GM18507 (cell line): ENCODE results near the gene SPARCL1.
"Not testable (repeated sequence)": the region's sequence is repeated elsewhere in the genome, so short reads cannot be mapped to it uniquely, and the experiment has no call there.

Experiments
- DNase-seq: peaks from one replicate; pipeline ENCODE4 v3.0.0; 2011; ENCODE audit warnings: low read depth; ENCODE audit not compliant: insufficient read length; ENCODE audit errors: extremely low spot score
- FAIRE-seq: peaks from 2 replicates; lab custom pipeline; 2011; peaks lifted over from hg19 to GRCh38; lab: Jason Lieb, UNC

SPARCL1 gene

DNA sequence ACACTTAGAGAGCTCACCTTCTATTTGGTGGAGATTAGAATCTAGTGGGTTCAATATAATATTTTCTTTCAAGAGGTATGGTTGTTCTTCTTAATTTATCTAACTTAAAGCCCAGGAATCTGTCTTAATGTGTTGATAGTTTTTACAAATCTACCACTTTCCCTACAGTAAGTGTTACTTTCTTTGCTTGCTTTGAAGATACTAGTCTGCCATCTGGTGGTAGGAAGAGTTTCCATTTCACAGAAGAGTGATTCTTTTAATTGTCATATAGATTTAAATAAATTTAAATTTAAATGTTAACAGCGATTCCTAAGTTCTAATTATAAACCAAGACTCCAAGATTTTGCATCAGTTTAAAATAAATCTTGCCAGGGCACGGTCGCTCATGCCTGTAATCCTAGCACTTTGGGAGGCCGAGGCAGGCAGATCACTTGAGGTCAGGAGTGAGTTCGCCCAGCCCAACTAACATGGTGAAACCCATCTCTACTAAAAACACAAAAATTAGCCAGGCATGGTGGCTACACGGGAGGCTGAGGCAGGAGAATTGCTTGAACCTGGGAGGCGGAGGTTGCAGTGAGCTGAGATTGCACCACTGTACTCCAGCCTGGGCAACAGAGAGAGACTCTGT is 63.3 kb downstream of the SPARCL1 start:
- DNase-seq = peak; percentile 5
- no peak for FAIRE-seq

DNA sequence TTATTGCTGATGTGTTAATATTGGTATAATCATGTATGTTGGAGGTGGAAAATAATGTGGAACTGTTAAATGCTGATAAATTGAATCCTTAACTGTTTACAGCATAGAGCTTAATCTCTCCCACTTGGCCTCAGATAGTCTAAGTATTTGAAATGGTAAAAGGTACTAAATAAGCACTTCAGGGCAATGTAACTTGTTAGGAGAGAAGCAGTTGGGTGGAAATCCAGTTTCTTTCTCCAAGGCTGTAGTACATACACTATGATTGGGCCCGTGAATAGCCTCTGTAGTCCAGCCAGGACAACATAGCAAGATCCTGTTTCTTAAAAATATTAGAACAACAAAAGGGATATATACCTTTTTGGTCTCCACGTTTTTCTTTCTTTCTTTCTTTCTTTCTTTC is 67.1 kb downstream of the SPARCL1 start:
- FAIRE-seq = no peak
- no peak for DNase-seq

DNA sequence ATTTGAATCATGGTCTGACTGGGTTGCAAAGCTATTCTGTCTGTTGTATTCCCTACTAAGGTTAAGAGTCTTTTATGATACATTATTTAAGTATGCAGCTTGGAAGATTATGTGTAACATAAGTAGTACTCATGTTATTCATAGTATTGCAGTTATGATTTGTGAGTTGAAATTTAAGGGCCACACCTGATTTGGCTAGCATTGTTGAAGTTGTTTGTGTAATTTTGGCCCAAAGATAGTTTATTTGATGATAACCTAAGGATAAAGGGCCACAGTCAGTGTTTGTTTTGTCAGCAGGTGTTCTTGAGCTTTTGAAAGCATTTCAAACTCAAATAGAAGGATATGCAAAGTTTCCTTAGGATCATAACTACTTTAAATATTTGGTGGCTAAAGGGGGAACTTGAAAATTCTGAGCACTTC is 67.9 kb downstream of the SPARCL1 start:
- FAIRE-seq (no peak), DNase-seq (no peak)

DNA sequence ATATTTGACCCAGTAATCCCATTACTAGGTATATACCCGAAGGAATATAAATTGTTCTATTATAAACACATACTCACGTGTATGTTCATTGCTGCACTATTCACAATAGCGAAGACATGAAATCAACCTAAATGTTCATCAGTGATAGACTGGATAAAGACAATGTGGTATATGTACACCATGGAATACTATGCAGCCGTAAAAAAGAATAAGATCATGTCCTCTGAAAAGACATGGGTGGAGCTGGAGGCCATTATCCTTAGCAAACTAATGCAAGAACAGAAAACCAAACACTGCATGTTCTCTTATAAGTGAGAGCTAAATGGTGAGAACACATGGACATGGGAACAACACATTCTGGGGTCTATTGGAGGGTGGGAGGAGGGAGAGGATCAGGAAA is 70.3 kb downstream of the SPARCL1 start:
- FAIRE-seq (no peak), DNase-seq (no peak)

DNA sequence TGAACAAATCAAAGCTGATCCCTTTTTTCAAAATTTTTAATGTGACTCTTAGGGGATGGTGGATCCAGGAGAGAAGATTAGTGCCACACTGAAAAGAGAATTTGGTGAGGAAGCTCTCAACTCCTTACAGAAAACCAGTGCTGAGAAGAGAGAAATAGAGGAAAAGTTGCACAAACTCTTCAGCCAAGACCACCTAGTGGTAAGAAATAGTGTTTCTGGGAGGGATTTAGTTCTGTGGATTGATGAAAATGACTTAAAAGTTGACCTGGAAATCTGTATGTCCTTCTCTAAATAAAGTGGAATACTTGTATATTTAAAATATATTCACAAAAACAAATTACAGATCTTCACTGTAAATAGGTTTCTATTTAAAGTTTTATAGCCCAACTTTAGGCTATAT is 77.6 kb downstream of the SPARCL1 start:
- no peak for FAIRE-seq
- no peak for DNase-seq

DNA sequence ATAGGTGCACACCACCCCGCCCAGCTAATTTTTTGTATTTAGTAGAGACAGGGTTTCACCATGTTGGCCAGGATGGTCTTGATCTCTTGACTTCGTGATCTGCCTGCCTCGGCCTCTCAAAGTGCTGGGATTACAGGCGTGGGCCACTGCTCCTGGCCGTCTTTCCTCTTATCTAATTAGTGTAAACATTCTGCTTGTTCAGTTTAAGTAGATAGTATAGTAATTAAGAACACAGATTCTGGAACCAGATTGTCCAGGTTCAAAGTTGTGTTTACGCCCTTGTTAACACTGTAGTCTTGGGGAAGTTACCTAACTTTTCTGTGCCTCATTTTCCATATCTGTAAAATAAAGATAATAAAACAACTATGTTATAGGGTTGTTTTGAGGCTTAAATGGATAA is 82.8 kb downstream of the SPARCL1 start:
- not testable (repeated sequence) for DNase-seq, FAIRE-seq

DNA sequence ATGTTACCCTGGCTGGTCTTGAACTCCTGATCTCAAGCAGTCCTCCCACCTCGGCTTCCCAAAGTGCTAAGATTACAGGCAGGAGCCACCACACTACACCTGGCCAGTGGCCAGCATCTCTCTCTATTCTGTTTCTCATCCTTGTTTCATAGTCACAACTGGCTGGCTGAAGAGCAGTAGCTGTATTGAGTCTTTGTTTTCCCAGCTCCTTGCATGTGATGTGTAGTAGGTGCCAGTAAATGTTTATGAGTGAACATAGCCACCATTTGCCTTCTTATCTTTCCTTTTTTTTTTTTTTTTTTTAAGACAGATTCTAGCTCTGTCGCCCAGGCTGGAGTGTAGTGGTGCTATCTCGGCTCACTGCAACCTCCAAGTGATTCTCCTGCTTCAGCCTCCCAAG is 83.2 kb downstream of the SPARCL1 start:
- FAIRE-seq = no peak
- no peak for DNase-seq

DNA sequence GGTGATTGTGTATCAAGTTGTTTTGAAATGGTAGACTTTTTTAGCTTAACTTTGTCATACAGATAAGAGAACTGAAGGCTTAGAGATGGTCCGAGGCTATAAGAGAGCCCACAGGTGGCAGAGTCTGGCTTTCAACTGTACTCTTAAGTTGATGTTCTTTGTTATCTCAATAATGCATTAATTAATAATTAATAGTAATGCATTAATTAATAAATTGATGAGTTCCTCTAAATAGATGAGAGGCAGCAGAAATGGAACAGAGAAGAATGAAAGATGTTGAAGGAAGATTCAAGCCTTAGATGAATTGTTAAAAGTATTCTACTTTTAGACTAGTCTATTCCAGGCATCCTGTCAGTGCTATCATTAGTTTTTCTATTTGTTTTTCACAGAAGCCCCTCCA is 84.4 kb downstream of the SPARCL1 start:
- DNase-seq (no peak), FAIRE-seq (no peak)

DNA sequence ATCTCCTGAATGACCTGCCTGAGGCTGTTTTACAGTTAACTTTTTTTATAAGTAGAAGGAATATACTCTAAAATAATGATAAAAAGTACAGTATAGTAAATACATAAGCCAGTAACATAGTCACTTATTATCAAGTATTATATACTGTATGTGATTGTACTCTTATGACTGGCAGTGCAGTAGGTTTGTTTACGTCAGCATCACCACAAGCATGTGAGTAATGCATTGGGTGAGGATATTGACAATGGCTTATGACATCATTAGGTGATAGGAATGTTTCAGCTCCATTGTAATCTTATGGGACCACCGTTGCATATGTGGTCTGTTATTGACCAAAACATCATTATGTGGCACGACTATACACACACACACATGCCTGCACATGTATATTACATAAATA is 86.3 kb downstream of the SPARCL1 start:
- FAIRE-seq = no peak

DNA sequence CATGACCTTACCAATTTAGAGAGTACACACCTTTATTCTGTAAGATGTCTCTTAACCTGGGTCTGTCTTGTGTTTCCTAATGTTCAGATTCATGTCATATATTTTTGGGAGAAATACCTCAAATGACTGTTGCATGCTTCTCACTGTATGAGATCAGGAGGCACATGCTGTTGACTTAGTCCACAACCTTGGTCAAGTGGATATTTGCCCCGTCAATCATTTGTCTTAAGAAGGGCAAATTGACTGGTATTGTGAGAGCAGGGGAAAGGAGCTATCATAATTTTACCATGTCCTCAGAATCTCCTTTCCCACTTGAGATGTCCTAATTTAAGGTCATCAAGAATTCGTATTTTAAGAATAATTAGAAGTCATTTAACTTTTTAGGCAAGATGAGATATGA is 95.8 kb downstream of the SPARCL1 start:
- no peak for DNase-seq
- FAIRE-seq = no peak

More for the DNA sequence above, 86.3 kb downstream of the SPARCL1 start:
- DNase-seq = no peak

DNA sequence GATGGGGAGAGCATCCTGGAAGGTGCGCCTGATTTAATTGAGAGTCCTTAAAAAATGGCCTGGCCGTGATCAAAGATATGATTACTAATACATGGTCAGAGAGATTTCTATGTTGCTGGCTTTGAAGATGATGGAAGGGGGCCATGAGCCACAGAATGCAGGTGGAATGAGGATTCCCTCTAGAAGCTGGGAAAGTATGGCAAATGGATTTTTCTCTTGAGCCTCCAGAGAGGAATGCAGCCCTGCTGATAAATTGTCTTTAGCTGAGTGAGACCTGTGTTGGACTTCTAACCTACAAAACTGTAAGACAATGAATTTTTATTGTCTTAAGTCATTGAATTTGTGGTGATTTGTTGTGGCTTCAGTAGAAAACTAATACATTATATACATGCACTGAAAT is 99.1 kb downstream of the SPARCL1 start:
- DNase-seq (no peak), FAIRE-seq (no peak)

DNA sequence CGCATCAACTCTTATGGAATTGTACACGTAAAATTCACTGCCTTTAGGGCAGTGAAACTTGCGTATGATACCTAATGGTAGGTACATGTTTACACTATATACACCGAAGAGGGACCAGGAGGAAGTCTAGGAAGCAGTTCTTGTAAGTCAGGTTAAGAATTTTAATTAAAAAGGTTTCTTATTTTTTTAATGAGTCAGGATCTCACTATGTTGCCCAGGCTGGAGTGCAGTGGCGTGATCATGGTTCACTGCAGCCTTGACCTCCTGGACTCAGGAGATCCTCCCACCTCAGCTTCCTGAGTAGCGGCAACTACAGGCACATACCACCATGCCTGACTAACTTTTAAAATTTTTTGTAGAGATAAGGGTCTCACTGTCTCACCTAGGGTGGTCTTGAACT is 100.2 kb downstream of the SPARCL1 start:
- FAIRE-seq (no peak), DNase-seq (no peak)

DNA sequence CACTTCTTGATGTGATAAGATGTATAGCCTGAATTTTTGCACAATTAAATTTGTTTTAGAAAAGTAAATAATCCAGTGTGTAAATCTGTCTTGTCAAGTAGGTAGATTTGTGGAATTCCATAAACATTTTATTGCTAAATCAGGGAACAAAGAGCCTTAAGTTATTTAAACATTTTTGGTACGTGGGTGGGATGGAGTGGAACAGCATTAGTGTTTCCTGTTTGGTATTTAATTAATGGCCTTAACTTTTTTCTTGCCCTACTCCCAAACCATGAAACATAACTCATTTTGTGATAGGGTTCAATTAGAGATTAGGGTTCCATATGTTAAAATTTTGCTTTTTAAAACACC is 101.7 kb downstream of the SPARCL1 start:
- DNase-seq = no peak
- FAIRE-seq = no peak

DNA sequence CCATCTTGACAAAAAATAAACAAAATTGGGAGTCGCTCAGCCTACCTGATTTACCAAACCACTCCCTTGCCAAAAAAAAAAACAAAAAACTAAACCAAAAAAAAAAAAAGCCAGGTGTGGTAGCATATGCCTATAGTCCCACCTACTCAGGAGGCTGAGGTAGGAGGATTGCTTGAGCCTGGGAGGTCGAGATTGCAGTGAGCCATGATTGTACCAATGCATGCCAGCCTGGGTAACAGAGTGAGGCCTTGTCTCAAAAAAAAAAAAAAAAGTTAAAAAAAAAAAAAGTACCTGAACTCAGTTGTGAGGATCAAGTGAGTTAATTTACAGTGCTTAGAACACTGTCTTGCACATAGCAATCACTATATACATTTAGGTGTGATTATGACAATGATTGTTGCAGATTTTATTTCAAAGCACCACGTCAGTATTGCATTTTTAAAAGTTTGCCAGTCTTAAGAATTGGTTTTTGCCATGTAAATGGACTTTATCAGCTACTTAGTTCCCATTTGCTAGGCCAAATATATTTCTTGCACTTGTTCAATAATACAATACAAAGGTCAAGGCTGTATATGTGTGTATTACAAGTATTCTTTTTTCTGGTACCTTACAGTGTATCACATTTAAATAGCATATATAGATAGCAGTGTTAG is 102.2 kb downstream of the SPARCL1 start:
- DNase-seq (no peak), FAIRE-seq (no peak)

DNA sequence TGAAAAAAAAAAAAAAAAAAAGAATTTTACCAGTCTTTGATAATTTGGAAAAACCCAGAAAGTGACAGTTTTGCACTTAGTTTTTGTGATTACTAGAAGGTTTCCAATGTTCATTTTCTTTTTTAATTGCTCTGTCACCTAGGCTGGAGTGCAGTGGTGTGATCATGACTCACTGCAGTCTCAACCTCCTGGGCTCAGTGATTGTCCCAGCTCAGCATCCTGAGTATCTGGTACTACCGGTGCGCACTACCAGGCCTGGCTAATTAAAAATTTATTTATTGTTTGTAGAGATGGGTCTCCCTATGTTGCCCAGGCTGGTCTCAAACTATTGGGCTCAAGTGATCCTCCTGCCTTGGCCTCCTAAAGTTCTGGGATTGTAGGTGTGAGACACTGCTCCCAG is 103.5 kb downstream of the SPARCL1 start:
- DNase-seq (no peak), FAIRE-seq (no peak)

DNA sequence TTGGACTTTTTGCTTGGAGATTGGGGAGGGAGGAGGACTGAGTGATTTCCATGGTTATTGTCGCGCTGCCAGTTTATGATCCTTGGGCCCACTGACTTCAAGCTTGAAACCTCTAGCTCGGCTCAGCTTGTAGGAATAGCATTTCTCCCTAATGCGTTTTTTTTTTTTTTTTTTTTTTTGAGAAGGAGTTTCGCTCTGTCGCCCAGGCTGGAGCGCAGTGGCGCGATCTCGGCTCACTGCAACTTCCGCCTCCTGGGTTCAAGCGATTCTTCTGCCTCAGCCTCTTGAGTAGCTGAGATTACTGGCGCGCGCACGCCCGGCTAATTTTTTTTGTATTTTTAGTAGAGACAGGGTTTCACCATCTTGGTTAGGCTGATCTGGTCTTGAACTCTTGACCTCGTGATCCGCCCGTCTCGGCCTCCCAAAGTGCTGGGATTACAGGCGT is 105.1 kb downstream of the SPARCL1 start:
- not testable (repeated sequence) for DNase-seq, FAIRE-seq
